GM19043 (cell line): ENCODE data around the gene TPGS1.

Source experiments
- ATAC-seq: cut with Tn5 transposase; IDR thresholded peaks from one replicate; pipeline ENCODE4 v1.9.1; 2021; ENCODE audit warnings: low read depth; ENCODE audit not compliant: unreplicated experiment

The TPGS1 gene

GRCh38 chr19:517721-518597 lies 10.7 kb downstream of the TPGS1 start:
- ATAC-seq, result no peak

GRCh38 chr19:518598-519231 lies 11.4 kb downstream of the TPGS1 start:
- ATAC-seq, result no peak

- no peak for ATAC-seq
Observed at GRCh38 chr19:519449-519865, 12.2 kb downstream of the TPGS1 start.

DNA sequence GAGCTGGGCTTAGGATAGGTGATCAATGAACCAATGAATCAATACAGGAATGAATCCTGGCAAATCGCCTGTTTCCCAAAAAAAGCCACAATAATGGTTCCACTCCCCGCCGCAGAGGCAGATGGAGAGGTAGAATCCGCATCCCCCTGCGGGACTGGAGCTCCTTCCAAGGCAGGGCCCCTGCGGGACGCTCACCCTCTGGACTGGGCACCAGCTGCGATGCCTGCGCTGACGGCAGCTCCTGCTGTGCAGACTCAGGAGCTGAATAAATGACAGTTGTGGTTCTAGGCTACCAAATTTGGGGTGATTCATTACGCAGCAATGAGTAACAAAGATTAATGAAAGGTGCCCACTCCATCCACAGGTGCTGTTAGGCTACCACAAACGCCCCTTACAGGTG lies 15.4 kb downstream of the TPGS1 start:
- no peak for ATAC-seq

- no peak for ATAC-seq
Observed at GRCh38 chr19:524062-524674, 16.9 kb downstream of the TPGS1 start.

GRCh38 chr19:525029-525428 lies 17.7 kb downstream of the TPGS1 start:
- ATAC-seq, result no peak

GRCh38 chr19:525857-526419 lies 18.6 kb downstream of the TPGS1 start:
- no peak for ATAC-seq

GRCh38 chr19:530134-531008 lies 23.1 kb downstream of the TPGS1 start:
- no peak for ATAC-seq

DNA sequence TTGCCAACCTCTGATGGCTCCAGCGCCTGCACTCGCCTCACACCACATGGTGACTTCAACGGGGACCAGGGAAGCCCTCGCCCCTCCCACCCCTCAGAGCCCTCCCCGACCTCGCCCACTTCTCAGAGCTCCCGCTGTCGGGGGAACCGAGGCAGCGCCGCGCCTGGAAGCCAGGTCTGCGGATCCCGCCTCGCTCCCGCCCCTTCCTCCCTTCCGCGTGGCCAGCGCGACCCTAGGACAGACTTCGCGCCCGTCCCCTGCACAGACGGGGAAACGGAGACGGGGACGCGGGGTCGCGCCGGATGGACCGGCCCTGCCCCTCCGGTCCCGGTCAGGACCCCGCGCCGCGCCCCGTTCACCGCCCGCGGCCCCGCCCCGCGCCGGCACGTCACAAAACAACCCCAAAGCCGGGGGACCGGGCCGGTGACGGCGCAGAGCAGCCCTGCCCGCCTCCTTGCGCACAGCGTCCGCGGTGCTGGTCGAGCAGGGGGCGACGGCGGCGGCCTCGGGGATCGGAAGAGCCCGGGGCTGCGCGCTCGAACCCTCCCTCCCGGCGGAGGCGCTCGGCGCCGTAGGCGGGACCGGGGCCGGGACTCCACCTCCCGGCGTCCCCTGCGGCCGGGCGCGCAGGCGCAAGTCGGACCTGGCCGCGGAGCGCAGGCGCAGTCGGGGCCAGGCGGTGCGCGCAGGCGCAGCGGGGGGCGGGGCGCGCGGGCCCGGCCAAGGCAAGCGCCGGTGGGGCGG lies 23.9 kb downstream of the TPGS1 start:
- ATAC-seq, result peak; percentile 42

- peak; percentile 31 for ATAC-seq
Observed at GRCh38 chr19:531753-532560, 24.7 kb downstream of the TPGS1 start, which contains the start of gene CDC34. Gene CDC34 (plus strand): TSS chr19:531760. CDS start chr19:531932, 172 bp downstream.

DNA sequence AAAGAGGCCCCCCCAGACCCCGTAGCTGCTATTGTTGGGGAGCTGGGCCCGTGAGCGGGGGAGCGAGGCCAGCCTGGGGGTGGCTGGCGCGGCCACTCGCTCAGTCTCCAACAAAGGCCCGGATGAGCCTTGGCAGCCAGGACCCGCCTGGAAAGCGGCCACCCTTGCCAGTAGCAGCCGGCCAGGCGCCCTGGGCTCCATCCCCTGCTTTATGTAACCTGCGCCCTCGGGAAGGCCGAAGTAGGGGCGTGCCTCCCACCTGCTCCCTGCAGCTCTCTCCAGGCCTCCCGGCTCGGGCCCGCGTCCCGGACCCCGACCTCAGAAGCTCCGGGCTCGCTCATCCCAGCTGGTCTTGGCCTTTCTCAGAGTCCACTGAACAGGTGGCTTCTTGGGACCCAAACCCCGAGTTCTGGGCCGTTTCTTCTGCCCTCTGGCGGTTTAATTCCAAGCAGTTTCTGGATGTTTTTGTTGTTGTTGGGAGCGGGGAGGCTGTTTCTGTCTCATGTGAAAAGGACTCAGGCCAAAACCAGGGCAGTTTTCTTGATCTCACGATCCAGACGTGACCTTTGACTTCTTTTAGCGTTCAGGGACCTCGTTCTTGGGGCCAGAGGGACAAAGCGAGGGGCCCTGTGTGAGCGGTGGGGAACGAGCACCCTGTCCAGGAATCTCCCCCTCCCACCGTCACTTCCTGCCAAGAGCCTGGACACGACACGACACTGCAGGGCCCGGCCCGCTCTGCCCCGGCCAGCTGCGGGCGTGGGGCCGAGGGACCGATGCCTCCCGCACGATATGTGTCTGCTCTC lies 25.5 kb downstream of the TPGS1 start:
- no peak for ATAC-seq

- no peak for ATAC-seq
Observed at GRCh38 chr19:533364-534058, 26.2 kb downstream of the TPGS1 start.

DNA sequence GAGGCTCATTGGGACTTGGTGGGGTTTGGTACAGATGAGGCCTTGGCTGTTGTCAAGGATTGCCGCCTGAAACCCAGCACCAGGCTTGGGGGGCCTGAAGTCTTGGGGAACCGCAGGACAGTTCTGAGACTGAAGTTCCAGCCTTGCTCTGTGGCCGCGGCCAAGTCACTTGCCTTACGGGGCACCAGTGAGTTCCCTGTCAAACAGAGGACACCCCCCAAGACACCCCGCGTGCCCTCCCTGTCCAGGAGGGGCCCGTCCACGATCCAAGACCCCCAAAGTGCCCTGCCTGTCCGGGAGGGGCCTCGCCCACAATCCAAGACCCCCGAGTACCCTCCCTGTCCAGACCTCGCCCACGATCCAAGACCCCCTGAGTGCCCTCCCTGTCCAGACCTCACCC lies 26.8 kb downstream of the TPGS1 start:
- no peak for ATAC-seq

DNA sequence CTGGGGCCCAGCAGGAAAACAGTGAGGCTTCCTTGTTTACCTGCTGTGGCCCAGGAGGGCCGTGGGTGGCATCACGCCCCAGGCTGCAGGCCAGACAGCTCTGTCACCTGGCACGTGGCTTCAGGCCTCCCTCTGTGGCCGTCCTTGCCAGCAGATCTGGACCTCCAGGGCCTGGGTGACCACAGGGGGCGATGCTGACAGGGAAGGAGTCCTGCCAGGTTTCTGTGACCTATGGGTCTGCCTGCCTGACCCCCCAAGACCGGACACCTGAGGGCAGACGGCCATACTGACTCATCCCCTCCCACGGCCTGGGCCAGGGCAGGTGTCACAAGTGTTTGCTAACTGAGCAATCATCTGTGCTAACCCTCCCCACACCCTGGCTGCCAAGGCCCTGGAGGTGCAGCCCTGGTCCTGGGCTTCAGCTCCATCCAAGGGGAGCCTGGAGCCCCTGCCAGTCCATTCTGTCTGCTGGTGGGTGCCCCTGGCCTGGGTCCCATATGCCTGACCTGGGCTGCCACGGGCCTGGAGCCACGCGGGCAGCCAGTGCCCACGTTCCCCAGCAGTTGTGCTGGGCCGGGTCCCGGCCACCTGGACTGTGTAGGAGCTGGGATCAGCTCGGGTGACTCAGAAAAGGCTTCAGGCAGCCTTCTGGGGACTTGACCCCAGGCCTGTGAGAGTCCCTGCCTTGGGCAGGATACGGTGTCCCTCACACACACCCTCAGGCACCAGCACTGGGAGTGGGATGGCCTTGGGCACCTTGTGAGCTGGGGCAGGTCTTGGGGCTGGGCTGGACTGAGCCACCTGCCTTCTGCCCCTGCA lies 27.9 kb downstream of the TPGS1 start:
- no peak for ATAC-seq

- ATAC-seq, result no peak
Observed at GRCh38 chr19:536031-536880, 29.0 kb downstream of the TPGS1 start.
